Measurements from ENCODE around the gene OR2T35.
"Not testable (repeated sequence)": the region's sequence is repeated elsewhere in the genome, so short reads cannot be mapped to it uniquely, and the experiment has no call there.

OR2T35 gene

GRCh38 chr1:248645178-248645577 lies at the start of gene OR2T35:
Gene OR2T35 (minus strand): TSS chr1:248645278. CDS start chr1:248639258, 6,020 bp downstream.
- H3K27ac ChIP-seq: not testable (repeated sequence)

- no peak overlapping the region for H3K27ac ChIP-seq
- no peak for TF ChIP-seq ZFX (IDR thresholded peaks at IDR 0.05; ENCODE audit: borderline replicate concordance)
- TF ChIP-seq CTCF (IDR thresholded peaks at IDR 0.05): no peak
Observed at GRCh38 chr1:248691567-248692155, 46.6 kb upstream of the OR2T35 start.

GRCh38 chr1:248688527-248689298 lies 43.6 kb upstream of the OR2T35 start:
- TF ChIP-seq ZFX (IDR thresholded peaks at IDR 0.05; ENCODE audit: borderline replicate concordance) (no peak), CTCF (IDR thresholded peaks at IDR 0.05) (no peak)
- no peak overlapping the region for H3K27ac ChIP-seq

GRCh38 chr1:248686815-248687214 lies 41.7 kb upstream of the OR2T35 start:
- H3K27ac ChIP-seq: no peak overlapping the region
- TF ChIP-seq CTCF (IDR thresholded peaks at IDR 0.05): peak; percentile 72
- no peak for TF ChIP-seq ZFX (IDR thresholded peaks at IDR 0.05; ENCODE audit: borderline replicate concordance)

GRCh38 chr1:248681651-248682050 lies 36.6 kb upstream of the OR2T35 start:
- no peak overlapping the region for H3K27ac ChIP-seq

GRCh38 chr1:248670003-248670402 lies 24.9 kb upstream of the OR2T35 start:
- H3K27ac ChIP-seq: no peak overlapping the region
- TF ChIP-seq ZFX (IDR thresholded peaks at IDR 0.05; ENCODE audit: borderline replicate concordance) (no peak), CTCF (IDR thresholded peaks at IDR 0.05) (no peak)

More at GRCh38 chr1:248681651-248682050, 36.6 kb upstream of the OR2T35 start:
- TF ChIP-seq CTCF (IDR thresholded peaks at IDR 0.05) (no peak), ZFX (IDR thresholded peaks at IDR 0.05; ENCODE audit: borderline replicate concordance) (no peak)

- not testable (repeated sequence) for H3K27ac ChIP-seq
Observed at GRCh38 chr1:248663453-248664328, 18.6 kb upstream of the OR2T35 start.

- not testable (repeated sequence) for H3K27ac ChIP-seq
Observed at GRCh38 chr1:248656797-248657196, 11.7 kb upstream of the OR2T35 start.

GRCh38 chr1:248655354-248655753 lies 10.3 kb upstream of the OR2T35 start, which contains the start of gene OR2T27:
Gene OR2T27 (minus strand): TSS chr1:248655528. CDS start chr1:248650884, 4,644 bp downstream.
- H3K27ac ChIP-seq: not testable (repeated sequence)

- not testable (repeated sequence) for H3K27ac ChIP-seq
Observed at GRCh38 chr1:248648770-248649536, 3.9 kb upstream of the OR2T35 start.

- not testable (repeated sequence) for H3K27ac ChIP-seq
Observed at GRCh38 chr1:248642971-248643651, 2.0 kb downstream of the OR2T35 start.

GRCh38 chr1:248641583-248641982 lies 3.5 kb downstream of the OR2T35 start:
- H3K27ac ChIP-seq: not testable (repeated sequence)
